HepG2 (cell line): ENCODE results near the gene ALDH2. TPM values are rescaled to one million over a fixed set of nuclear protein-coding genes. Genes with fewer than 3 reads are reported as not detected.

Experiments
- HNRNPH1 ChIP-seq: fragments of 200-400 bp; formaldehyde crosslinking; optimal IDR thresholded peaks from 2 replicates; pipeline ENCODE3; 2017; ENCODE audit warnings: mild to moderate bottlenecking, low read depth, low read length
- MTA1 ChIP-seq: sonication (generic); formaldehyde crosslinking; IDR thresholded peaks from 2 replicates; pipeline ENCODE4 v1.4.0; 2020; ENCODE audit warnings: missing genetic modification reagents, mild to moderate bottlenecking, borderline replicate concordance
- NBN ChIP-seq: fragments of 450-650 bp; conservative IDR thresholded peaks from 2 replicates; pipeline ENCODE4 v1.6.1; 2017
- PRDM4 ChIP-seq: sonication (generic); formaldehyde crosslinking; IDR thresholded peaks from 2 replicates; pipeline ENCODE4 v1.9.0; 2021; ENCODE audit warnings: missing genetic modification reagents, borderline replicate concordance
- RFX3 ChIP-seq: IDR thresholded peaks from 2 replicates; pipeline ENCODE4 v1.6.1; 2016; ENCODE audit warnings: missing biosample characterization, missing genetic modification reagents
- SATB2 ChIP-seq: sonication (generic); formaldehyde crosslinking; IDR thresholded peaks from 2 replicates; pipeline ENCODE4 v1.5.0; 2020; ENCODE audit warnings: missing genetic modification reagents
- SMAD9 ChIP-seq: sonication (generic); formaldehyde crosslinking; IDR thresholded peaks from 2 replicates; pipeline ENCODE4 v1.5.1; 2020; ENCODE audit warnings: mild to moderate bottlenecking, missing genetic modification reagents
- SYNCRIP ChIP-seq: fragments of 200-400 bp; formaldehyde crosslinking; IDR thresholded peaks from 2 replicates; pipeline ENCODE4 v1.6.1; 2018; ENCODE audit warnings: mild to moderate bottlenecking, low read depth, low read length; ENCODE audit not compliant: insufficient read depth
- TP53 ChIP-seq: sonication (generic); formaldehyde crosslinking; conservative IDR thresholded peaks from 2 replicates; pipeline ENCODE4 v1.4.0; 2020; ENCODE audit warnings: missing genetic modification reagents
- YEATS4 ChIP-seq: sonication (generic); formaldehyde crosslinking; IDR thresholded peaks from 2 replicates; pipeline ENCODE4 v1.4.0; 2020; ENCODE audit warnings: missing genetic modification reagents, borderline replicate concordance
- ZBTB1 ChIP-seq: sonication (generic); formaldehyde crosslinking; IDR thresholded peaks from 2 replicates; pipeline ENCODE4 v1.4.0; 2020; ENCODE audit warnings: missing genetic modification reagents, borderline replicate concordance
- ZFP82 ChIP-seq: sonication (generic); formaldehyde crosslinking; IDR thresholded peaks from 2 replicates; pipeline ENCODE4 v1.5.1; 2020; ENCODE audit warnings: mild to moderate bottlenecking, missing genetic modification reagents, borderline replicate concordance
- ZNF563 ChIP-seq: sonication (generic); formaldehyde crosslinking; IDR thresholded peaks from 2 replicates; pipeline ENCODE4 v1.8.0; 2022; ENCODE audit warnings: mild to moderate bottlenecking, moderate library complexity, missing genetic modification reagents
- ZNF724P ChIP-seq: sonication (generic); formaldehyde crosslinking; IDR thresholded peaks from 2 replicates; pipeline ENCODE4 v1.8.0; 2022; ENCODE audit warnings: missing genetic modification reagents, borderline replicate concordance
- polyA plus RNA-seq, 8 experiments: library from polyadenylated mRNA; depleted of rRNA in 3 of 8; stranded (reverse) in 7 of 8; unstranded in 1 of 8; fragments of >200 nt; fragmentation: Illumina TruSeq in 4 of 8; extraction: Trizol in 4 of 8; gene quantifications; 2 replicates each; pipeline versions ENCODE4 v1.2.1 to v1.2.3, GENCODE V29; 2011 to 2016; ENCODE audit warnings: low read depth in 4 of 8, missing spikeins in 1 of 8, mixed read lengths in 1 of 8; ENCODE audit not compliant: insufficient read depth in 1 of 8
- total RNA-seq, 5 experiments: library from RNA; depleted of rRNA; stranded (reverse); fragments of >200 nt; fragmentation: Illumina TruSeq; extraction: Trizol; gene quantifications; 2 replicates each; pipeline ENCODE4 v1.2.3, GENCODE V29; 2016; ENCODE audit warnings: low read depth in 1 of 5
- TF ChIP-seq, protein P1 (sequence below): sonication (generic); IDR thresholded peaks from 2 replicates; pipeline ENCODE4 v1.6.1; 2016; ENCODE audit warnings: low read depth, borderline replicate concordance
- TF ChIP-seq, protein P2 (sequence below): IDR thresholded peaks from 2 replicates; pipeline ENCODE4 v1.6.1; 2016; ENCODE audit warnings: mild to moderate bottlenecking
- TF ChIP-seq, protein P3 (sequence below): sonication (generic); formaldehyde crosslinking; IDR thresholded peaks from 2 replicates; pipeline ENCODE4 v1.5.0; 2020; ENCODE audit warnings: mild to moderate bottlenecking, missing genetic modification reagents
- TF ChIP-seq, protein P4 (sequence below): sonication (generic); formaldehyde crosslinking; IDR thresholded peaks from 2 replicates; pipeline ENCODE4 v1.5.1; 2020; ENCODE audit warnings: missing genetic modification reagents, mild to moderate bottlenecking, borderline replicate concordance

ALDH2 gene
- total and polyA plus RNA-seq, 2 of the 13 experiments (the other 11 are each of a cell fraction or from before 2014, with no cell fraction given) = 78.8 to 103 TPM

- TF ChIP-seq SMAD9 (CRISPR knock-in tag) (no peak), ZNF563 (CRISPR knock-in tag) (no peak; the same call in 1 of the 2 replicates), ZBTB1 (no peak), MTA1 (CRISPR knock-in tag) (peak; percentile 74; the same call in 1 of the 2 replicates), PRDM4 (CRISPR knock-in tag) (no peak), YEATS4 (CRISPR knock-in tag) (peak; percentile 76), SATB2 (CRISPR knock-in tag) (no peak), ZFP82 (no peak), HNRNPH1 (no peak), NBN (no peak), TP53 (no peak), SYNCRIP (no peak), ZNF724P (CRISPR knock-in tag) (0 out of 2 replicates have a peak, but pooled peaks have one; percentile 47), RFX3 (CRISPR knock-in tag) (no peak)
- TF ChIP-seq, protein P1, sequence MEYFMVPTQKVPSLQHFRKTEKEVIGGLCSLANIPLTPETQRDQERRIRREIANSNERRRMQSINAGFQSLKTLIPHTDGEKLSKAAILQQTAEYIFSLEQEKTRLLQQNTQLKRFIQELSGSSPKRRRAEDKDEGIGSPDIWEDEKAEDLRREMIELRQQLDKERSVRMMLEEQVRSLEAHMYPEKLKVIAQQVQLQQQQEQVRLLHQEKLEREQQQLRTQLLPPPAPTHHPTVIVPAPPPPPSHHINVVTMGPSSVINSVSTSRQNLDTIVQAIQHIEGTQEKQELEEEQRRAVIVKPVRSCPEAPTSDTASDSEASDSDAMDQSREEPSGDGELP = no peak
- TF ChIP-seq, protein P2, sequence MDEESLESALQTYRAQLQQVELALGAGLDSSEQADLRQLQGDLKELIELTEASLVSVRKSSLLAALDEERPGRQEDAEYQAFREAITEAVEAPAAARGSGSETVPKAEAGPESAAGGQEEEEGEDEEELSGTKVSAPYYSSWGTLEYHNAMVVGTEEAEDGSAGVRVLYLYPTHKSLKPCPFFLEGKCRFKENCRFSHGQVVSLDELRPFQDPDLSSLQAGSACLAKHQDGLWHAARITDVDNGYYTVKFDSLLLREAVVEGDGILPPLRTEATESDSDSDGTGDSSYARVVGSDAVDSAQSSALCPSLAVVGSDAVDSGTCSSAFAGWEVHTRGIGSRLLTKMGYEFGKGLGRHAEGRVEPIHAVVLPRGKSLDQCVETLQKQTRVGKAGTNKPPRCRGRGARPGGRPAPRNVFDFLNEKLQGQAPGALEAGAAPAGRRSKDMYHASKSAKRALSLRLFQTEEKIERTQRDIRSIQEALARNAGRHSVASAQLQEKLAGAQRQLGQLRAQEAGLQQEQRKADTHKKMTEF (CRISPR knock-in tag) = peak; percentile 90; the same call in 1 of the 2 replicates
- TF ChIP-seq, protein P3, sequence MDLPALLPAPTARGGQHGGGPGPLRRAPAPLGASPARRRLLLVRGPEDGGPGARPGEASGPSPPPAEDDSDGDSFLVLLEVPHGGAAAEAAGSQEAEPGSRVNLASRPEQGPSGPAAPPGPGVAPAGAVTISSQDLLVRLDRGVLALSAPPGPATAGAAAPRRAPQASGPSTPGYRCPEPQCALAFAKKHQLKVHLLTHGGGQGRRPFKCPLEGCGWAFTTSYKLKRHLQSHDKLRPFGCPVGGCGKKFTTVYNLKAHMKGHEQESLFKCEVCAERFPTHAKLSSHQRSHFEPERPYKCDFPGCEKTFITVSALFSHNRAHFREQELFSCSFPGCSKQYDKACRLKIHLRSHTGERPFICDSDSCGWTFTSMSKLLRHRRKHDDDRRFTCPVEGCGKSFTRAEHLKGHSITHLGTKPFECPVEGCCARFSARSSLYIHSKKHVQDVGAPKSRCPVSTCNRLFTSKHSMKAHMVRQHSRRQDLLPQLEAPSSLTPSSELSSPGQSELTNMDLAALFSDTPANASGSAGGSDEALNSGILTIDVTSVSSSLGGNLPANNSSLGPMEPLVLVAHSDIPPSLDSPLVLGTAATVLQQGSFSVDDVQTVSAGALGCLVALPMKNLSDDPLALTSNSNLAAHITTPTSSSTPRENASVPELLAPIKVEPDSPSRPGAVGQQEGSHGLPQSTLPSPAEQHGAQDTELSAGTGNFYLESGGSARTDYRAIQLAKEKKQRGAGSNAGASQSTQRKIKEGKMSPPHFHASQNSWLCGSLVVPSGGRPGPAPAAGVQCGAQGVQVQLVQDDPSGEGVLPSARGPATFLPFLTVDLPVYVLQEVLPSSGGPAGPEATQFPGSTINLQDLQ = 0 out of 2 replicates have a peak, but pooled peaks have one; percentile 50
- TF ChIP-seq, protein P4, sequence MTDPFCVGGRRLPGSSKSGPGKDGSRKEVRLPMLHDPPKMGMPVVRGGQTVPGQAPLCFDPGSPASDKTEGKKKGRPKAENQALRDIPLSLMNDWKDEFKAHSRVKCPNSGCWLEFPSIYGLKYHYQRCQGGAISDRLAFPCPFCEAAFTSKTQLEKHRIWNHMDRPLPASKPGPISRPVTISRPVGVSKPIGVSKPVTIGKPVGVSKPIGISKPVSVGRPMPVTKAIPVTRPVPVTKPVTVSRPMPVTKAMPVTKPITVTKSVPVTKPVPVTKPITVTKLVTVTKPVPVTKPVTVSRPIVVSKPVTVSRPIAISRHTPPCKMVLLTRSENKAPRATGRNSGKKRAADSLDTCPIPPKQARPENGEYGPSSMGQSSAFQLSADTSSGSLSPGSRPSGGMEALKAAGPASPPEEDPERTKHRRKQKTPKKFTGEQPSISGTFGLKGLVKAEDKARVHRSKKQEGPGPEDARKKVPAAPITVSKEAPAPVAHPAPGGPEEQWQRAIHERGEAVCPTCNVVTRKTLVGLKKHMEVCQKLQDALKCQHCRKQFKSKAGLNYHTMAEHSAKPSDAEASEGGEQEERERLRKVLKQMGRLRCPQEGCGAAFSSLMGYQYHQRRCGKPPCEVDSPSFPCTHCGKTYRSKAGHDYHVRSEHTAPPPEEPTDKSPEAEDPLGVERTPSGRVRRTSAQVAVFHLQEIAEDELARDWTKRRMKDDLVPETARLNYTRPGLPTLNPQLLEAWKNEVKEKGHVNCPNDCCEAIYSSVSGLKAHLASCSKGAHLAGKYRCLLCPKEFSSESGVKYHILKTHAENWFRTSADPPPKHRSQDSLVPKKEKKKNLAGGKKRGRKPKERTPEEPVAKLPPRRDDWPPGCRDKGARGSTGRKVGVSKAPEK (CRISPR knock-in tag) = no peak
Observed at GRCh38 chr12:111841750-111842555, 75.2 kb downstream of the ALDH2 start, which contains the start of gene MAPKAPK5 (continued).
